ENCODE results near the gene POP5. TPM values are rescaled to one million over a fixed set of nuclear protein-coding genes. Genes with fewer than 3 reads are reported as not detected.

Gene POP5
- total RNA-seq, 2 experiments from 2014 or later = 63.1 to 65.1 TPM

- Mint-ChIP-seq H3K27me3 (peaks cover 14% of the 10 kb centered on the region), H3K4me3 (no peak overlapping the region), H3K9me3 (ENCODE audit: low read depth) (no peaks in the 10 kb centered on the region), H3K27ac (no peak overlapping the region), H3K4me1 (no peaks in the 10 kb centered on the region), H3K36me3 (no peaks in the 10 kb centered on the region)
- CTCF ChIA-PET = interaction anchor here (0.9 kb wide), 1 partner anchor 17 kb away, joined by 3 read pairs; no protein-coding TSS in a partner anchor
- DNase-seq (no peak), ATAC-seq (no peak)
Measured at GRCh38 chr12:120599672-120600552, 18.7 kb upstream of the POP5 start.

- CTCF ChIA-PET = interaction anchor here (0.7 to 1.7 kb wide), 2 partner anchors 48 to 51 kb away, joined by 3 read pairs; no protein-coding TSS in a partner anchor
- ATAC-seq = no peak
- no peak overlapping the region for H3K27ac Mint-ChIP-seq
Measured at GRCh38 chr12:120598674-120599463, 17.7 kb upstream of the POP5 start.

GRCh38 chr12:120597861-120598260 is 16.7 kb upstream of the POP5 start:
- Mint-ChIP-seq H3K27ac (no peak overlapping the region), H3K9me3 (ENCODE audit: low read depth) (no peaks in the 10 kb centered on the region), H3K4me1 (no peaks in the 10 kb centered on the region), H3K27me3 (peaks cover 15% of the 10 kb centered on the region), H3K4me3 (no peak overlapping the region), H3K36me3 (no peaks in the 10 kb centered on the region)
- ATAC-seq (no peak), DNase-seq (no peak)
- CTCF ChIA-PET = interaction anchor here (0.7 to 1.7 kb wide), 2 partner anchors 49 to 52 kb away, joined by 3 read pairs; no protein-coding TSS in a partner anchor

More at GRCh38 chr12:120598674-120599463, 17.7 kb upstream of the POP5 start:
- Mint-ChIP-seq H3K4me3 (no peak overlapping the region), H3K4me1 (no peaks in the 10 kb centered on the region), H3K27me3 (peaks cover 15% of the 10 kb centered on the region), H3K36me3 (no peaks in the 10 kb centered on the region), H3K9me3 (ENCODE audit: low read depth) (no peaks in the 10 kb centered on the region)
- no peak for DNase-seq

- no peak overlapping the region for H3K4me3 Mint-ChIP-seq
- no peaks in the 10 kb centered on the region for H3K9me3 Mint-ChIP-seq (ENCODE audit: low read depth)
- no peak for ATAC-seq
- H3K4me1 Mint-ChIP-seq = no peaks in the 10 kb centered on the region
- no peaks in the 10 kb centered on the region for H3K36me3 Mint-ChIP-seq
- DNase-seq = no peak
- H3K27ac Mint-ChIP-seq = no peak overlapping the region
- H3K27me3 Mint-ChIP-seq = peaks cover 11% of the 10 kb centered on the region
- CTCF ChIA-PET = interaction anchor here (1.0 kb wide), 1 partner anchor 375 kb away, joined by 3 read pairs; no protein-coding TSS in a partner anchor
Measured at GRCh38 chr12:120596901-120597300, 15.7 kb upstream of the POP5 start.

GRCh38 chr12:120592121-120593049 is 11.2 kb upstream of the POP5 start:
- Mint-ChIP-seq H3K9me3 (ENCODE audit: low read depth) (no peaks in the 10 kb centered on the region), H3K4me1 (no peaks in the 10 kb centered on the region), H3K27ac (no peak overlapping the region), H3K27me3 (peaks cover 3% of the 10 kb centered on the region), H3K4me3 (no peak overlapping the region), H3K36me3 (no peaks in the 10 kb centered on the region)
- CTCF ChIA-PET = interaction anchor here (1.2 kb wide), 1 partner anchor 57 kb away, joined by 4 read pairs; no protein-coding TSS in a partner anchor
- ATAC-seq (no peak), DNase-seq (no peak)

GRCh38 chr12:120590741-120591407 is 9.7 kb upstream of the POP5 start:
- CTCF ChIA-PET = interaction anchor here (1.2 kb wide), 1 partner anchor 59 kb away, joined by 4 read pairs; no protein-coding TSS in a partner anchor
- peaks cover 12% of the 10 kb centered on the region for H3K27me3 Mint-ChIP-seq

GRCh38 chr12:120588948-120589930 is 8.0 kb upstream of the POP5 start:
- H3K27ac Mint-ChIP-seq = no peak overlapping the region
- peaks cover 1% of the 10 kb centered on the region for H3K4me1 Mint-ChIP-seq
- no peaks in the 10 kb centered on the region for H3K9me3 Mint-ChIP-seq (ENCODE audit: low read depth)
- H3K27me3 Mint-ChIP-seq = peaks cover 14% of the 10 kb centered on the region
- ATAC-seq = no peak
- CTCF ChIA-PET = interaction anchor here (1.2 to 1.3 kb wide), 2 partner anchors 59 to 383 kb away, joined by 3 to 4 read pairs; no protein-coding TSS in a partner anchor
- no peak overlapping the region for H3K4me3 Mint-ChIP-seq
- H3K36me3 Mint-ChIP-seq = no peaks in the 10 kb centered on the region
- DNase-seq = no peak

More at GRCh38 chr12:120590741-120591407, 9.7 kb upstream of the POP5 start:
- no peak for ATAC-seq
- no peak for DNase-seq
- H3K36me3 Mint-ChIP-seq = no peaks in the 10 kb centered on the region
- no peak overlapping the region for H3K4me3 Mint-ChIP-seq
- H3K27ac Mint-ChIP-seq = no peak overlapping the region
- no peaks in the 10 kb centered on the region for H3K4me1 Mint-ChIP-seq
- no peaks in the 10 kb centered on the region for H3K9me3 Mint-ChIP-seq (ENCODE audit: low read depth)

- H3K9me3 Mint-ChIP-seq (ENCODE audit: low read depth) = no peaks in the 10 kb centered on the region
- peaks cover 8% of the 10 kb centered on the region for H3K4me1 Mint-ChIP-seq
- no peaks in the 10 kb centered on the region for H3K36me3 Mint-ChIP-seq
- DNase-seq = no peak
- CTCF ChIA-PET = interaction anchor here (1.2 to 1.3 kb wide), 2 partner anchors 60 to 383 kb away, joined by 3 to 4 read pairs; no protein-coding TSS in a partner anchor
- no peak overlapping the region for H3K4me3 Mint-ChIP-seq
- H3K27ac Mint-ChIP-seq = no peak overlapping the region
- H3K27me3 Mint-ChIP-seq = peaks cover 21% of the 10 kb centered on the region
- ATAC-seq = no peak
Measured at GRCh38 chr12:120588371-120588770, 7.2 kb upstream of the POP5 start.

- Mint-ChIP-seq H3K36me3 (no peaks in the 10 kb centered on the region), H3K4me3 (no peak overlapping the region), H3K27ac (no peak overlapping the region), H3K27me3 (peaks cover 21% of the 10 kb centered on the region), H3K9me3 (ENCODE audit: low read depth) (no peaks in the 10 kb centered on the region), H3K4me1 (peaks cover 17% of the 10 kb centered on the region)
- CTCF ChIA-PET = interaction anchor here (1.3 to 1.6 kb wide), 2 partner anchors 63 to 78 kb away, joined by 4 to 6 read pairs; no protein-coding TSS in a partner anchor
- no peak for ATAC-seq
- no peak for DNase-seq
Measured at GRCh38 chr12:120586860-120587259, 5.7 kb upstream of the POP5 start.

- Mint-ChIP-seq H3K27ac (no peak overlapping the region), H3K27me3 (peaks cover 21% of the 10 kb centered on the region), H3K4me3 (no peak overlapping the region), H3K36me3 (no peaks in the 10 kb centered on the region), H3K9me3 (ENCODE audit: low read depth) (no peaks in the 10 kb centered on the region), H3K4me1 (peaks cover 21% of the 10 kb centered on the region)
- CTCF ChIA-PET = interaction anchor here (1.3 to 1.6 kb wide), 2 partner anchors 63 to 78 kb away, joined by 4 to 6 read pairs; no protein-coding TSS in a partner anchor
- no peak for DNase-seq
- no peak for ATAC-seq
Measured at GRCh38 chr12:120586206-120586605, 5.0 kb upstream of the POP5 start.

Measured in activated CD8-positive, alpha-beta memory T cell treated with anti-CD3 and anti-CD28 coated beads, Interleukin-2, amount 10 ng/mL, durations not matched to agents 7 days and 5 days (primary cell).